Neutrophil (primary cell): ENCODE data around the gene GSTM2.

ENCODE experiments used
- H3K27ac ChIP-seq: fragments of 200-600 bp; sonication (generic); 2 replicates; pipeline ENCODE4 v1.5.1; 2016; ENCODE audit warnings: mild to moderate bottlenecking, moderate library complexity
- H3K27me3 ChIP-seq: fragments of 200-600 bp; sonication (generic); 2 replicates; pipeline ENCODE4 v1.6.0; 2016; ENCODE audit warnings: mild to moderate bottlenecking
- H3K36me3 ChIP-seq: fragments of 200-600 bp; sonication (generic); 2 replicates; pipeline ENCODE4 v1.5.1; 2017
- H3K4me1 ChIP-seq, 2 experiments: fragments of 200-600 bp in 1 of 2; sonication (generic) in 1 of 2; 1 replicate in 1 of 2; 2 replicates in 1 of 2; pipeline versions ENCODE4 v1.5.1 to v1.6.1; 2013 to 2016; ENCODE audit warnings: low read depth in 1 of 2, low read length in 1 of 2, mild to moderate bottlenecking in 1 of 2, moderate library complexity in 1 of 2; ENCODE audit not compliant: control insufficient read depth in 1 of 2, insufficient read depth in 1 of 2
- H3K4me3 ChIP-seq, 2 experiments: fragments of 200-600 bp in 1 of 2; sonication (generic) in 1 of 2; 1 replicate in 1 of 2; 2 replicates in 1 of 2; pipeline ENCODE4 v1.5.1; 2013 to 2016; ENCODE audit warnings: low read depth in 1 of 2, low read length in 1 of 2, mild to moderate bottlenecking in 1 of 2, moderate library complexity in 1 of 2
- H3K9me3 ChIP-seq: fragments of 200-600 bp; sonication (generic); 2 replicates; pipeline ENCODE4 v1.5.1; 2016
- TF ChIP-seq, protein P1 (sequence below): fragments of 200-600 bp; sonication (generic); IDR thresholded peaks from 2 replicates; pipeline ENCODE4 v1.5.1; 2016; ENCODE audit warnings: antibody characterized with exemption

Gene GSTM2

DNA sequence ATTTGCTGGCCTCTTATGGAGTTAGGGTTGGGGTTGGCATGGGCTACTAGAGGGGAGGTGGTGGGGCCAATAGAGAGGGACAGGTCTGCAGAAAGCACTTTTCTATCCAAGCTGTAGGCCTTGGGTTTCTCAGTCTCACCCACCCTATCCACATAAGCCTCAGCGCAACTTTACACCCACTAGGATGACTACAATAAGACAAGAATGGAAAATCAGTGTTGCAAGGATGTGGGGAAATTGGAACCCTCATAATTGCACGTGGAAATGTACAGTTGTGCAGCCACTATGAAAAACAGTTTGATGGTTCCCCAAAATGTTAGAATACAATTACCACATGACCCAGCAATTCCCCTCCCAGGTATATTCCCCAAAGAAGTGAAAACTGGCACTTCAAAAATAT, 26.0 kb upstream of the GSTM2 start:
- Histone ChIP-seq H3K36me3 (no peaks in the 10 kb centered on the region), H3K27me3 (no peaks in the 10 kb centered on the region), H3K27ac (no peak overlapping the region), H3K4me3 (no peak overlapping the region), H3K9me3 (no peaks in the 10 kb centered on the region), H3K4me1 (peaks cover 6 to 15% of the 10 kb centered on the region in 2 experiments)
- TF ChIP-seq, protein P1, sequence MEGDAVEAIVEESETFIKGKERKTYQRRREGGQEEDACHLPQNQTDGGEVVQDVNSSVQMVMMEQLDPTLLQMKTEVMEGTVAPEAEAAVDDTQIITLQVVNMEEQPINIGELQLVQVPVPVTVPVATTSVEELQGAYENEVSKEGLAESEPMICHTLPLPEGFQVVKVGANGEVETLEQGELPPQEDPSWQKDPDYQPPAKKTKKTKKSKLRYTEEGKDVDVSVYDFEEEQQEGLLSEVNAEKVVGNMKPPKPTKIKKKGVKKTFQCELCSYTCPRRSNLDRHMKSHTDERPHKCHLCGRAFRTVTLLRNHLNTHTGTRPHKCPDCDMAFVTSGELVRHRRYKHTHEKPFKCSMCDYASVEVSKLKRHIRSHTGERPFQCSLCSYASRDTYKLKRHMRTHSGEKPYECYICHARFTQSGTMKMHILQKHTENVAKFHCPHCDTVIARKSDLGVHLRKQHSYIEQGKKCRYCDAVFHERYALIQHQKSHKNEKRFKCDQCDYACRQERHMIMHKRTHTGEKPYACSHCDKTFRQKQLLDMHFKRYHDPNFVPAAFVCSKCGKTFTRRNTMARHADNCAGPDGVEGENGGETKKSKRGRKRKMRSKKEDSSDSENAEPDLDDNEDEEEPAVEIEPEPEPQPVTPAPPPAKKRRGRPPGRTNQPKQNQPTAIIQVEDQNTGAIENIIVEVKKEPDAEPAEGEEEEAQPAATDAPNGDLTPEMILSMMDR: no peak

DNA sequence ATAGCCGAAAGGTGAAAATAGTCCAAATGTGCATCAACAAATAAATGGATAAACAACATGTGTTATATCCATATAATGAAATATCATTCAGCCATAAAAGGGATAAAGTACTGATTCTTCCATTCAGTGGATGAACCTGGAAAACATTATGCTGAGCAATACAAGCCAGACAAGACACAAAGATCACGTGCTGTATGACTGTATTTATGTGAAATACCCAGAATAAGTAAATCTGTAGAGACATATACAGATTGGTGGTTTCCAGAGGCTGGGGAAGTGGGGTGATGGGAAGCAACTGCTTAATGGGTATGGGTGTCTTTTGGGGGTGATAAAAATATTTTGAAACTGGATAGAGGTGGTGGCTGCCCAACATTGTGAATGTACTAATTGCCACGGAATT, 25.2 kb upstream of the GSTM2 start:
- TF ChIP-seq, protein P1: no peak
- Histone ChIP-seq H3K4me1 (peaks cover 6 to 15% of the 10 kb centered on the region in 2 experiments), H3K9me3 (no peaks in the 10 kb centered on the region), H3K27me3 (no peaks in the 10 kb centered on the region), H3K36me3 (no peaks in the 10 kb centered on the region), H3K4me3 (no peak overlapping the region), H3K27ac (no peak overlapping the region)

DNA sequence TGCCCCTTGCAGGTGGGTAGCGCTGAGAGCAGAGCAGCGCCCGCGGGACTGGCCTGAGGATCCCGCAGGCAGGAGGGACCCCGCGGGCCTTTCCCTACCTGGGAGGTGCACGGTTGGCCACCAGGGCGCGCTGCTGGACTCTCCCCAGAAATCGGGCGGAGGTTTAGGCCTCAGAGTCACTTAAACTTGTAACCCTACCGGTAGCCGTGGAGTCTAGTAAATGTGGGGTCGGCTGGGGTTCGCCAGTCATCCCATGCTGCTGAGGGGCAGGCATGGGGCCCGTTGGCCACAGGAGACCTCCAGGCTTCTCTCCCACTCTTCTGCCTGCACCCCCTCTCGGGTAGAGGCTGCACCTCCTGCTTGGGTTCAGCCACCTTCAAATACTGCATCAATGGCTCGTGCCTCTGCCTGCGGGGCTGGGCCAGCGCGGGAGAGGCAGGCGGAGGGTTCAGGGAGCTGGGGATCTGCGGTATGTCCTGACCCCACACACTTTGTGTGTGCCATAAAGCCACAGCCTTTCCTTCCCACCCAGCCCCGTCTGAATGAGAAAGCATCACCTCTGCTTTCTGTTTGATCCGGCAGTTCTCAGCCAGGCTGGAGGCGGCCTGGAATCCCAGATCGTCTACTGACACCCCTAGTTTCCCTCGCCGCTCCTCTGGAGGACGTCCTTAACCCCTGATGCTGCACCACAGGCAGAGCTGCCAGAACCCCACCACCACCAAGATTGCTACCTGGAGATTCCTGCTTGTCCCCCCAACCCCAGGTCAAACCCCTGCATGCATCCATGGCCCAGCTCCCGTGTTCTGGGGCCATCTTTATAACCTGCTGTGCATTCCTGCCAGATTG, 24.2 kb upstream of the GSTM2 start:
- no peaks in the 10 kb centered on the region for H3K9me3 ChIP-seq
- H3K4me3 ChIP-seq: no peak overlapping the region
- no peak overlapping the region for H3K27ac ChIP-seq
- TF ChIP-seq, protein P1: peak; percentile 84
- H3K4me1 ChIP-seq: peaks cover 6 to 15% of the 10 kb centered on the region in 2 experiments
- no peaks in the 10 kb centered on the region for H3K27me3 ChIP-seq
- H3K36me3 ChIP-seq: no peaks in the 10 kb centered on the region

DNA sequence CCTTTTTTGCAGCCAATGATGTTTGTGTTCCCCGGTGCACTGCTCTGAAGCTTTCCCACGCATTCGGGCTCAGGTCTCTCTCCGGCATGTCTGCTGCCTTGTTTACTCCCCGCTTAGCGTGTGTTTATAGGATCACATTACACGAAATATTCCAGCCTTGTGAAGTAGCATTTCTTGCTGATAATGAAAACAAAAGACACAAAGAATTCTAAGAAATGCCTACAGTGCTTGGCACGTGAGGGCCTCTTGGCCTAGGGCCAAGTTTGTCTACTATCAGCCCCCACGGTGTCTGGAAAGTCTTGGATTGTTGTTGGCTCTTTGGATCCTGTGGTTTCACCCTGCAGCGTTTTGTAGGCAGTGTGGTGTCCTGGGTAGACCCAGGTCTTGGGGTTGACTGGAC, 23.2 kb upstream of the GSTM2 start:
- H3K4me3 ChIP-seq: no peak overlapping the region
- no peaks in the 10 kb centered on the region for H3K36me3 ChIP-seq
- H3K9me3 ChIP-seq: no peaks in the 10 kb centered on the region
- H3K4me1 ChIP-seq: peaks cover 6 to 15% of the 10 kb centered on the region in 2 experiments
- TF ChIP-seq, protein P1: no peak
- no peak overlapping the region for H3K27ac ChIP-seq
- no peaks in the 10 kb centered on the region for H3K27me3 ChIP-seq

DNA sequence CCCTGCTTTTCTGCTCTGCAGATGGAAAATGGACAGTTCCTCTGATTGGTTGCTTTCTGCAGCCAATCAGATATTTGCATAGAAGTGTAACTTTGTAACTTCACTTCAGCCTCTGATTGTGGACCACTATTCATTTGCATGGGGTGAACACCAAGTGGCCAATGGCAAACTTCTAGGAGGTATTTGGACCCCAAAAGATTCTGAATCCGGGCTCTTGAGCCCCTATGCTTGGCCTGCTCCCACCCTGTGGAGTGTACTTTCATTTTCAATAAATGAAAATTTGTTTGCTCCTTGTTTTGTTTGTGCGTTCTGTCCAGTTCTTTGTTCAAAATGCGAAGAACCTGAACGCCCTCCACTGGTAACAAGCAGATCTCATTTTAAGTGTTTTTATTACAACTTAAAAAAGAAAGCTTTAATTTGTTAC, 18.4 kb upstream of the GSTM2 start:
- H3K4me3 ChIP-seq: no peak overlapping the region
- TF ChIP-seq, protein P1: no peak

More for the DNA sequence above, 18.4 kb upstream of the GSTM2 start:
- no peak overlapping the region for H3K27ac ChIP-seq
- no peaks in the 10 kb centered on the region for H3K9me3 ChIP-seq
- peaks cover 24% of the 10 kb centered on the region for H3K27me3 ChIP-seq
- H3K36me3 ChIP-seq: no peaks in the 10 kb centered on the region
- H3K4me1 ChIP-seq: no peaks in the 10 kb centered on the region
